Fibroblast of lung (primary cell): ENCODE data around the gene HMSD.
A peak's percentile ranks its signal among the peaks of the same experiment; 100 is the strongest.

ENCODE experiments used
- EZH2 ChIP-seq: IDR thresholded peaks from 2 replicates; pipeline ENCODE4 v1.5.1; 2012; ENCODE audit warnings: low read length, control low read depth, mild to moderate bottlenecking; ENCODE audit errors: missing control alignments
- TF ChIP-seq, protein P1 (sequence below), 2 donors: IDR thresholded peaks in 1 of 2; conservative IDR thresholded peaks in 1 of 2; 1 replicate in 1 of 2; 2 replicates in 1 of 2; pipeline ENCODE4 v1.5.1; 2011 to 2012; ENCODE audit warnings: low read length in 2 of 2, control low read depth in 1 of 2, inconsistent platforms in 1 of 2, low read depth in 1 of 2, mild to moderate bottlenecking in 1 of 2

DNA sequence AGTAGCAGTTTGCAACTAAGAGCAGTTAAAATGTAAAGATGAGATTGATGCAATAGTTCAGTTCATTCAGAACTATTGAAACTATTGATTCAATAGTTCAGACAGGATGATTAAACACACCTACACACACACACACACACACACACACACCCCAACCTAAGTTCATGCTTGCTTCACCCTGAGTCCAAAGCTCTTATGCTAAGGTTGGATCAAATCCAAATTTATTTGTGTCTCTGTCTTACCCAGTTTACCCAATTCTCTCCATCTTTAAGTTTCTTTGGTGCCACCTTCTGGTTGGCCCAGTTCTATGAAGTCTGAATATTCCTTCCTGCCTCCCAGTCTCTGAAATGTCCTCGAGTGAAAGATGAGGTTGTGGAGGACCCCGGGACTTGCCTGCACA, 25.9 kb downstream of the HMSD start:
- TF ChIP-seq, protein P1, sequence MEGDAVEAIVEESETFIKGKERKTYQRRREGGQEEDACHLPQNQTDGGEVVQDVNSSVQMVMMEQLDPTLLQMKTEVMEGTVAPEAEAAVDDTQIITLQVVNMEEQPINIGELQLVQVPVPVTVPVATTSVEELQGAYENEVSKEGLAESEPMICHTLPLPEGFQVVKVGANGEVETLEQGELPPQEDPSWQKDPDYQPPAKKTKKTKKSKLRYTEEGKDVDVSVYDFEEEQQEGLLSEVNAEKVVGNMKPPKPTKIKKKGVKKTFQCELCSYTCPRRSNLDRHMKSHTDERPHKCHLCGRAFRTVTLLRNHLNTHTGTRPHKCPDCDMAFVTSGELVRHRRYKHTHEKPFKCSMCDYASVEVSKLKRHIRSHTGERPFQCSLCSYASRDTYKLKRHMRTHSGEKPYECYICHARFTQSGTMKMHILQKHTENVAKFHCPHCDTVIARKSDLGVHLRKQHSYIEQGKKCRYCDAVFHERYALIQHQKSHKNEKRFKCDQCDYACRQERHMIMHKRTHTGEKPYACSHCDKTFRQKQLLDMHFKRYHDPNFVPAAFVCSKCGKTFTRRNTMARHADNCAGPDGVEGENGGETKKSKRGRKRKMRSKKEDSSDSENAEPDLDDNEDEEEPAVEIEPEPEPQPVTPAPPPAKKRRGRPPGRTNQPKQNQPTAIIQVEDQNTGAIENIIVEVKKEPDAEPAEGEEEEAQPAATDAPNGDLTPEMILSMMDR (conservative IDR thresholded peaks at IDR 0.05 in 1 of 2, IDR thresholded peaks at IDR 0.05 in 1 of 2; ENCODE audit: low read depth in 1 of 2, low read length in 2 of 2): peak; percentile 24 to 51
- TF ChIP-seq EZH2: no peak
